B cell (primary cell): ENCODE results near the gene DSCAML1. TPM values are rescaled to one million over a fixed set of nuclear protein-coding genes. Genes with fewer than 3 reads are reported as not detected.

Experiments used
- ATAC-seq: fragments of 200-7000 bp; cut with Tn5 transposase; one replicate; pipeline ENCODE4 v1.10.0; 2021; ENCODE audit warnings: low read depth, mild to moderate bottlenecking, moderate number of reproducible peaks, moderate library complexity
- CTCF ChIA-PET: fragments of 350-600 bp; sonication (Branson Sonifier 250); formaldehyde crosslinking; loops from one replicate; lab custom pipeline; 2021; ENCODE audit warnings: antibody characterized with exemption, inconsistent platforms; lab: Charles Lee
- POLR2A ChIA-PET: fragments of 350-600 bp; sonication (Branson Sonifier 250); formaldehyde crosslinking; loops from one replicate; lab custom pipeline; 2021; ENCODE audit warnings: antibody characterized with exemption; lab: Charles Lee
- DNase-seq: peaks from one replicate; pipeline ENCODE4 v3.0.0; 2013
- H2AFZ ChIP-seq: 2 replicates; pipeline ENCODE4 v1.6.1; 2012; ENCODE audit warnings: mild to moderate bottlenecking, low read depth, low read length; ENCODE audit not compliant: insufficient read depth, poor library complexity, severe bottlenecking
- H3K27ac ChIP-seq, 2 donors: 1 replicate in 1 of 2; 2 replicates in 1 of 2; pipeline ENCODE4 v1.5.1; 2012 to 2013; ENCODE audit warnings: low read length in 2 of 2, mild to moderate bottlenecking in 2 of 2, moderate library complexity in 1 of 2
- H3K27me3 ChIP-seq, 4 experiments: fragments of 200-600 bp in 1 of 4; sonication (generic) in 1 of 4; replicated peaks in 1 of 4; 1 replicate in 2 of 4; 2 replicates in 2 of 4; pipeline versions ENCODE4 v1.6.1 to v1.7.0; 2013 to 2016; ENCODE audit warnings: low read length in 3 of 4, mild to moderate bottlenecking in 2 of 4, mixed read lengths in 1 of 4, moderate library complexity in 1 of 4; ENCODE audit not compliant: insufficient read depth in 4 of 4, control insufficient read depth in 3 of 4; ENCODE audit errors: control extremely low read depth in 1 of 4
- H3K36me3 ChIP-seq, 2 experiments: replicated peaks in 1 of 2; 1 replicate in 1 of 2; 2 replicates in 1 of 2; pipeline versions ENCODE4 v1.6.1 to v1.7.1; 2013; ENCODE audit warnings: low read length in 1 of 2; ENCODE audit not compliant: insufficient read depth in 2 of 2, control insufficient read depth in 1 of 2; ENCODE audit errors: control extremely low read depth in 1 of 2, extremely low read depth in 1 of 2
- H3K4me1 ChIP-seq, 2 donors: fragments of 200-600 bp in 1 of 2; sonication (generic) in 1 of 2; 1 replicate in 1 of 2; 2 replicates in 1 of 2; pipeline versions ENCODE4 v1.5.1 to v1.6.1; 2013 to 2017; ENCODE audit warnings: low read length in 2 of 2; ENCODE audit not compliant: control insufficient read depth in 2 of 2, insufficient read depth in 2 of 2
- H3K4me2 ChIP-seq: replicated peaks from 2 replicates; pipeline ENCODE3; 2012; ENCODE audit warnings: mild to moderate bottlenecking, low read depth, low read length; ENCODE audit not compliant: poor library complexity, severe bottlenecking
- H3K4me3 ChIP-seq, 5 experiments: fragments of 200-600 bp in 1 of 5; sonication (generic) in 1 of 5; 1 replicate in 3 of 5; 2 replicates in 2 of 5; pipeline versions ENCODE4 v1.5.1 to v1.7.0; 2011 to 2016; ENCODE audit warnings: low read length in 4 of 5, mild to moderate bottlenecking in 4 of 5, low read depth in 2 of 5, control low read depth in 1 of 5, moderate library complexity in 1 of 5; ENCODE audit not compliant: insufficient read depth in 1 of 5; ENCODE audit errors: control extremely low read depth in 1 of 5, extremely low read depth in 1 of 5
- H3K79me2 ChIP-seq: fragments of 200-600 bp; sonication (generic); one replicate; pipeline ENCODE4 v1.6.0; 2016; ENCODE audit warnings: low read length; ENCODE audit not compliant: control insufficient read depth, insufficient read depth
- H3K9ac ChIP-seq: fragments of 200-600 bp; sonication (generic); 2 replicates; pipeline ENCODE4 v1.6.1; 2017; ENCODE audit warnings: mild to moderate bottlenecking, low read length, moderate library complexity
- H3K9me3 ChIP-seq, 3 donors: one replicate each; pipeline versions ENCODE4 v1.6.1 to v1.7.1; 2013; ENCODE audit warnings: low read length in 2 of 3; ENCODE audit not compliant: control insufficient read depth in 2 of 3, insufficient read depth in 1 of 3; ENCODE audit errors: control extremely low read depth in 1 of 3
- H4K20me1 ChIP-seq: 2 replicates; pipeline ENCODE4 v1.6.0; 2012; ENCODE audit warnings: mild to moderate bottlenecking, low read length; ENCODE audit not compliant: insufficient read depth, control insufficient read depth, poor library complexity, severe bottlenecking
- H3K27ac Mint-ChIP-seq: one replicate; pipeline ENCODE4 v1.8.0; 2021; ENCODE audit warnings: mixed read lengths
- H3K27me3 Mint-ChIP-seq: one replicate; pipeline ENCODE4 v1.8.0; 2021; ENCODE audit warnings: mixed read lengths
- H3K4me1 Mint-ChIP-seq: one replicate; pipeline ENCODE4 v1.8.0; 2021; ENCODE audit warnings: mixed read lengths
- H3K4me3 Mint-ChIP-seq: one replicate; pipeline ENCODE4 v1.8.0; 2021; ENCODE audit warnings: mixed read lengths
- H3K9me3 Mint-ChIP-seq: one replicate; pipeline ENCODE4 v1.8.0; 2022; ENCODE audit warnings: mixed read lengths; ENCODE audit not compliant: insufficient read depth
- EZH2 ChIP-seq: IDR thresholded peaks from 2 replicates; pipeline ENCODE4 v1.6.1; 2012; ENCODE audit warnings: borderline replicate concordance, low read depth, mild to moderate bottlenecking, moderate library complexity, low read length; ENCODE audit not compliant: insufficient read depth, poor library complexity, severe bottlenecking
- WGBS: methylation state at CpG from one replicate; pipeline ENCODE4 v1.1.5; 2013; ENCODE audit warnings: missing lambda C conversion rate; ENCODE audit not compliant: insufficient coverage; 5-methylcytosine and 5-hydroxymethylcytosine counted together
- intact Hi-C: fragments of 100-400 bp; cut with micrococcal nuclease; formaldehyde crosslinking; loops from one replicate; pipeline ENCODE4 v1.10.0; 2022
- polyA plus RNA-seq: library from polyadenylated mRNA; depleted of rRNA; stranded (reverse); fragments of >200 nt; gene quantifications from 2 replicates; pipeline ENCODE4 v1.2.3, GENCODE V29; 2012
- total RNA-seq, 2 donors: library from RNA; stranded (reverse); fragments of 120-200 nt in 1 of 2; gene quantifications; 1 replicate in 1 of 2; 2 replicates in 1 of 2; pipeline versions ENCODE4 v1.2.3 to v1.2.4, GENCODE V29; 2013 to 2022
- TF ChIP-seq, protein P1 (sequence below): fragments of 200-600 bp; IDR thresholded peaks from one replicate; pipeline ENCODE4 v1.8.0; 2022; ENCODE audit warnings: antibody characterized with exemption, mild to moderate bottlenecking

DSCAML1 gene
- total and polyA plus RNA-seq, 2 donors (not counting 1 experiment from before 2014, with no cell fraction given): 1.2 to 6.2 TPM

DNA sequence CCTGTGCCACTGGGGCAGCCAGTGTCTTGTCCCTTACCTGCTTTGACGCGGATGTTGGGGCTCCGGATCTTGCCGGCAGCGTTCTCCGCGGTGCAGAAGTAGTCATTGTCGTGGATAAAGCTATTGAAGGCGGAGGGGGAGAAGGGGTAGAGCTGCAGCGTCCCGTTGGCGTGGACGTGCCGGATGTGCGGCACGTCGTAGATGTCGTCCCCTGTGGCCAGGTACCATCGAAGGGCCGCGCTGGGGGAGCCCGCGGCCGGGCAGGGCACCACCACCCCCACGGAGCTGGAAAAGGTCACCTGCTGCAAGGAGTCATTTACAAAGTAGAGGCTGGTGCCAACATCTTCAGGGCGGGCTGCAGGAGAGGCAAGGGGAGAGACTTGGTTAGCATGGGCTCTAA lies 16.6 kb downstream of the DSCAML1 start:
- ChIA-PET CTCF (interaction anchor here (1.2 kb wide), 1 partner anchor 27 kb away, joined by 4 read pairs; no protein-coding TSS in a partner anchor), POLR2A (no interaction called here)
- Mint-ChIP-seq H3K27me3 (peaks cover 63% of the 10 kb centered on the region), H3K4me3 (no peak overlapping the region), H3K9me3 (no peaks in the 10 kb centered on the region), H3K27ac (no peak overlapping the region), H3K4me1 (no peaks in the 10 kb centered on the region)
- DNase-seq (no peak), ATAC-seq (no peak)
- no peak overlapping the region for H2AFZ ChIP-seq
- no peak overlapping the region for H3K4me2 ChIP-seq
- H3K9ac ChIP-seq: no peak overlapping the region
- H3K27me3 ChIP-seq: peaks cover 0 to 23% (median under 1%) of the 10 kb centered on the region in 4 experiments
- peaks cover 0 to 2% of the 10 kb centered on the region in 2 experiments for H3K36me3 ChIP-seq
- no peaks in the 10 kb centered on the region for H3K4me1 ChIP-seq
- no peak for TF ChIP-seq EZH2
- TF ChIP-seq, protein P1, sequence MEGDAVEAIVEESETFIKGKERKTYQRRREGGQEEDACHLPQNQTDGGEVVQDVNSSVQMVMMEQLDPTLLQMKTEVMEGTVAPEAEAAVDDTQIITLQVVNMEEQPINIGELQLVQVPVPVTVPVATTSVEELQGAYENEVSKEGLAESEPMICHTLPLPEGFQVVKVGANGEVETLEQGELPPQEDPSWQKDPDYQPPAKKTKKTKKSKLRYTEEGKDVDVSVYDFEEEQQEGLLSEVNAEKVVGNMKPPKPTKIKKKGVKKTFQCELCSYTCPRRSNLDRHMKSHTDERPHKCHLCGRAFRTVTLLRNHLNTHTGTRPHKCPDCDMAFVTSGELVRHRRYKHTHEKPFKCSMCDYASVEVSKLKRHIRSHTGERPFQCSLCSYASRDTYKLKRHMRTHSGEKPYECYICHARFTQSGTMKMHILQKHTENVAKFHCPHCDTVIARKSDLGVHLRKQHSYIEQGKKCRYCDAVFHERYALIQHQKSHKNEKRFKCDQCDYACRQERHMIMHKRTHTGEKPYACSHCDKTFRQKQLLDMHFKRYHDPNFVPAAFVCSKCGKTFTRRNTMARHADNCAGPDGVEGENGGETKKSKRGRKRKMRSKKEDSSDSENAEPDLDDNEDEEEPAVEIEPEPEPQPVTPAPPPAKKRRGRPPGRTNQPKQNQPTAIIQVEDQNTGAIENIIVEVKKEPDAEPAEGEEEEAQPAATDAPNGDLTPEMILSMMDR: no peak
- 94% methylated on average over 21 of the region's 26 CpGs for WGBS
- H4K20me1 ChIP-seq: no peaks in the 10 kb centered on the region
- H3K9me3 ChIP-seq: no peaks in the 10 kb centered on the region
- intact Hi-C loops: no loop called here
- no peak overlapping the region for H3K4me3 ChIP-seq
- no peak overlapping the region for H3K27ac ChIP-seq
- no peaks in the 10 kb centered on the region for H3K79me2 ChIP-seq

DNA sequence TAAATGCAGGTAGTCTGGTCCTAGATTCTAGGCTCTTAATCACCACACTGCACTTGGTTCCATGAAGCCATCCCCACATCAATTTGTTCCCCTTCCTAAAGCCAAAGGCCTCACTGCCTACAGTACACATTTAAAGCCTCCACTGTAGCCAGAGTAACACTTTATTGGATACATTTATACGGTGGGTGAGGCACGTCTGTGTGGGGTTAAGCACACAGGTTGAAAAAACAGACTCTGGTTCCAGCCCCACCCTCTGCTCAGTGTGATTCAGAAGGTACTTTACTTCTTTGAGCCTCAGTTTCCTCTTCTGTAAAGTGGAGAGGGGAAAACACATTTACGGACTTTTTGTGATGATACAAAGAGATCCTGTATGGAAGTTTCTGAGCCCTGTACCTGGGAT lies 22.5 kb downstream of the DSCAML1 start:
- Mint-ChIP-seq H3K4me3 (no peak overlapping the region), H3K4me1 (no peaks in the 10 kb centered on the region), H3K27me3 (peaks cover 40% of the 10 kb centered on the region), H3K27ac (no peak overlapping the region), H3K9me3 (no peaks in the 10 kb centered on the region)
- Histone ChIP-seq H3K79me2 (no peaks in the 10 kb centered on the region), H3K27me3 (peaks cover 0 to 31% (median 0%) of the 10 kb centered on the region in 4 experiments), H3K4me3 (no peak overlapping the region), H3K9ac (no peak overlapping the region), H2AFZ (no peak overlapping the region), H3K36me3 (peaks cover 0 to 2% of the 10 kb centered on the region in 2 experiments), H3K4me2 (no peak overlapping the region), H3K27ac (no peak overlapping the region), H3K9me3 (no peaks in the 10 kb centered on the region), H4K20me1 (no peaks in the 10 kb centered on the region), H3K4me1 (no peaks in the 10 kb centered on the region)
- no peak for DNase-seq
- TF ChIP-seq, protein P1: no peak
- no peak for TF ChIP-seq EZH2
- no peak for ATAC-seq
- ChIA-PET POLR2A (no interaction called here), CTCF (no interaction called here)
- intact Hi-C loops: no loop called here
- no CpG with 5 or more reads among the region's 3 CpGs for WGBS
